Fibroblast of lung (primary cell): Measurements from ENCODE around the gene CTSD.

Source experiments
- CTCF ChIP-seq, 2 donors: IDR thresholded peaks in 1 of 2; conservative IDR thresholded peaks in 1 of 2; 1 replicate in 1 of 2; 2 replicates in 1 of 2; pipeline ENCODE4 v1.5.1; 2011 to 2012; ENCODE audit warnings: low read length in 2 of 2, control low read depth in 1 of 2, inconsistent platforms in 1 of 2, low read depth in 1 of 2, mild to moderate bottlenecking in 1 of 2
- EZH2 ChIP-seq: IDR thresholded peaks from 2 replicates; pipeline ENCODE4 v1.5.1; 2012; ENCODE audit warnings: low read length, control low read depth, mild to moderate bottlenecking; ENCODE audit errors: missing control alignments

GRCh38 chr11:1752907-1753228, 10.9 kb downstream of the CTSD start:
- TF ChIP-seq CTCF (conservative IDR thresholded peaks at IDR 0.05 in 1 of 2, IDR thresholded peaks at IDR 0.05 in 1 of 2; ENCODE audit: low read depth in 1 of 2, low read length in 2 of 2) (no peak), EZH2 (no peak)
